Vagina (tissue), 2 donors: ENCODE results near the gene GUCY1B1. TPM values are rescaled to one million over a fixed set of nuclear protein-coding genes. Genes with fewer than 3 reads are reported as not detected.

Experiments used
- DNase-seq, 2 donors: peaks; one replicate each; pipeline ENCODE4 v3.0.0-alpha.2; 2017; ENCODE audit errors: extremely low spot score in 2 of 2
- H3K27ac ChIP-seq: fragments of 200-600 bp; sonication (generic); one replicate; pipeline ENCODE4 v1.5.1; 2019
- H3K27me3 ChIP-seq: fragments of 200-600 bp; sonication (generic); one replicate; pipeline ENCODE4 v1.5.1; 2019
- H3K36me3 ChIP-seq, 2 donors: fragments of 200-600 bp; sonication (generic); one replicate each; pipeline ENCODE4 v1.5.1; 2017 to 2019
- H3K4me1 ChIP-seq: fragments of 200-600 bp; sonication (generic); one replicate; pipeline ENCODE4 v1.5.1; 2019
- H3K4me3 ChIP-seq, 2 donors: fragments of 200-600 bp; sonication (generic); 1 replicate in 1 of 2; 2 replicates in 1 of 2; pipeline ENCODE4 v1.5.1; 2016 to 2019
- H3K9me3 ChIP-seq: fragments of 200-600 bp; sonication (generic); one replicate; pipeline ENCODE4 v1.5.1; 2019
- CTCF ChIP-seq, 3 experiments: fragments of 450-650 bp in 2 of 3; fragments of 200-600 bp in 1 of 3; sonication (generic) in 1 of 3; IDR thresholded peaks; one replicate each; pipeline ENCODE4 v1.5.1; 2017 to 2019; ENCODE audit warnings: antibody characterized with exemption in 3 of 3, mild to moderate bottlenecking in 2 of 3, moderate library complexity in 2 of 3
- POLR2A ChIP-seq, 2 donors: fragments of 450-650 bp; IDR thresholded peaks; one replicate each; pipeline ENCODE4 v1.6.1; 2017; ENCODE audit warnings: antibody characterized with exemption in 2 of 2, mild to moderate bottlenecking in 2 of 2, moderate library complexity in 2 of 2
- POLR2AphosphoS5 ChIP-seq, 2 donors: sonication (generic); formaldehyde crosslinking; IDR thresholded peaks; one replicate each; pipeline ENCODE4 v1.9.0; 2017; ENCODE audit warnings: antibody characterized with exemption in 2 of 2, mild to moderate bottlenecking in 2 of 2, low read depth in 1 of 2; ENCODE audit not compliant: insufficient read depth in 1 of 2
- intact Hi-C: fragments of 100-400 bp; cut with DNase I; formaldehyde crosslinking; loops from one replicate; pipeline ENCODE4 v1.15.1; 2023
- total RNA-seq: library from RNA; depleted of rRNA; stranded (reverse); fragments of >200 nt; gene quantifications from one replicate; pipeline ENCODE4 v1.2.3, GENCODE V29; 2016

The GUCY1B1 gene
- total RNA-seq, 1 donor from 2014 or later: 22.8 TPM

GRCh38 chr4:155853189-155853588 is 94.4 kb downstream of the GUCY1B1 start:
- Histone ChIP-seq H3K4me1 (no peaks in the 10 kb centered on the region), H3K4me3 (no peak overlapping the region), H3K27me3 (no peaks in the 10 kb centered on the region), H3K9me3 (no peaks in the 10 kb centered on the region), H3K27ac (no peak overlapping the region), H3K36me3 (no peaks in the 10 kb centered on the region)
- intact Hi-C loops: no loop called here
- TF ChIP-seq CTCF (IDR thresholded peaks at IDR 0.05): no peak
- TF ChIP-seq POLR2AphosphoS5 (IDR thresholded peaks at IDR 0.05; ENCODE audit: insufficient read depth in 1 of 2, low read depth in 1 of 2): no peak
- TF ChIP-seq POLR2A (IDR thresholded peaks at IDR 0.05): no peak
- DNase-seq: no peak

- DNase-seq: no peak
- Histone ChIP-seq H3K4me1 (no peaks in the 10 kb centered on the region), H3K4me3 (no peak overlapping the region), H3K27ac (no peak overlapping the region), H3K36me3 (no peaks in the 10 kb centered on the region), H3K9me3 (no peaks in the 10 kb centered on the region), H3K27me3 (no peaks in the 10 kb centered on the region)
- intact Hi-C loops: no loop called here
- no peak for TF ChIP-seq POLR2A (IDR thresholded peaks at IDR 0.05)
- TF ChIP-seq CTCF (IDR thresholded peaks at IDR 0.05): no peak
- no peak for TF ChIP-seq POLR2AphosphoS5 (IDR thresholded peaks at IDR 0.05; ENCODE audit: insufficient read depth in 1 of 2, low read depth in 1 of 2)
Observed at GRCh38 chr4:155854582-155855226, 95.9 kb downstream of the GUCY1B1 start.

GRCh38 chr4:155855897-155856296 is 97.1 kb downstream of the GUCY1B1 start:
- no peaks in the 10 kb centered on the region for H3K27me3 ChIP-seq
- no peak for DNase-seq
- no peaks in the 10 kb centered on the region for H3K36me3 ChIP-seq
- no peak for TF ChIP-seq CTCF (IDR thresholded peaks at IDR 0.05)
- no peak for TF ChIP-seq POLR2AphosphoS5 (IDR thresholded peaks at IDR 0.05; ENCODE audit: insufficient read depth in 1 of 2, low read depth in 1 of 2)
- no peak for TF ChIP-seq POLR2A (IDR thresholded peaks at IDR 0.05)
- H3K4me1 ChIP-seq: no peaks in the 10 kb centered on the region
- H3K9me3 ChIP-seq: no peaks in the 10 kb centered on the region
- H3K27ac ChIP-seq: no peak overlapping the region
- H3K4me3 ChIP-seq: no peak overlapping the region
- intact Hi-C loops: no loop called here

Other genes with a start within 250 kb of the GUCY1B1 start
- gene GUCY1A1, start 92.2 kb upstream of the GUCY1B1 start, total RNA-seq: 21.6 TPM
- gene ASIC5, start 107.3 kb downstream of the GUCY1B1 start, total RNA-seq: not detected
- not detected for gene TDO2, start 144.7 kb downstream of the GUCY1B1 start, total RNA-seq
- 14.5 TPM for gene CTSO, start 194.8 kb downstream of the GUCY1B1 start, total RNA-seq